Measurements from ENCODE around the gene ARHGEF3.
A peak's percentile ranks its signal among the peaks of the same experiment; 100 is the strongest.

Gene ARHGEF3

DNA sequence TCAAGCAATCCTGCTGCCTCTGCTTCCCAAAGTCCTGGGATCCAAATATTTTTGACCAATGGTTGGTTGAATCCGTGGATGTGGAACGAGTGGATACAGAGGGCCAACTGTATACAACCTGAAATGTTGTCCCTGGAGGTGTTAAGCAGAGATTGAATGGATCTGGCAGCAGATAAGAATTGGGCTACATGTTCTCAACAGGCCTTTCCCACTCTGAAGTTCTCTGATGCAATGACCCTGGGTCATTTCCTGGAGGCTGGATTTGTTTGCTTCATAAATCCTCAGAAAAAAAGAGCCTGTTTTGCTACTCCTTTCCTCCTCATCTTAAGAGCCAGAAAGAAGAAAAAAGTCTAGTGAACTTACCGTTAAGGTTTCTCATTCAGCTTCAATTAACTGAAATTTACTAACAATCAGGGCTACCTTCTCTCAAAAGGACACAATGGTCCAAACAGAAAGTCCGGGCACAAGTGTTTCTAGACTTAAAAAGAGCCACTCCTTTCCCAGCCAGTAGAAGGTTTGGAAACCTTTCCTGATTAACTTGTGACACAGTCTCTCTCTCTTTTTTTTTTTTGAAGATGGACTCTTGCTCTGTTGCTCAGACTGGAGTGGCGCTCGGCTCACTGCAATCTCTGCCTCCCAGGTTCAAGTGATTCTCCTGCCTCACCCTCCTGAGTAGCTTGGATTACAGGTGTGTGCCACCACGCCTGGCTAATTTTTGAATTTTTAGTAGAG, 6.5 kb downstream of the ARHGEF3 start:
- DNase-seq: no peak
- no peak for ATAC-seq

- ATAC-seq: no peak
- DNase-seq: no peak
Observed at GRCh38 chr3:56792193-56792592, 9.6 kb downstream of the ARHGEF3 start.

GRCh38 chr3:56790016-56790821, 11.5 kb downstream of the ARHGEF3 start:
- DNase-seq (no peak), ATAC-seq (peak; percentile 78)

DNA sequence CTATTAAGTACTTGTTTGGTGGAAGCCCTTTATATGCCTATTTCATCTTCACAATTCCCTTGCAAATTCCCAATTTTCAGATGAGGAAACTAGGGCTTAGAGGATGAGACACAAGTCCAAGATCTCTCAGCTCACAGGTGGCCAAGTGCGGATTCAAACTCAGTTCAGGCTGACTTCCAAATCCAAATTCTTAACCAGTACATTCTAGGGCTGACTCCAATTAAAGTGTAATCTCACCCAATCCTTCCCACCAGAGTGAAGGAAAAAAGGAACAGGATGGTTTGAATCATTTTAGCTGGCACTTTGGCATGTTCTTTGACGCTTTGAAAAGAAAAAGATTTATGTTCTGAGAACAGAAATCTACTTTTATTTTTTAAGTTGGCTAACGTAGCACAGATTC, 12.7 kb downstream of the ARHGEF3 start:
- ATAC-seq (no peak), DNase-seq (no peak)

GRCh38 chr3:56788521-56788920, 13.2 kb downstream of the ARHGEF3 start:
- peak; percentile 35 for DNase-seq
- no peak for ATAC-seq

DNA sequence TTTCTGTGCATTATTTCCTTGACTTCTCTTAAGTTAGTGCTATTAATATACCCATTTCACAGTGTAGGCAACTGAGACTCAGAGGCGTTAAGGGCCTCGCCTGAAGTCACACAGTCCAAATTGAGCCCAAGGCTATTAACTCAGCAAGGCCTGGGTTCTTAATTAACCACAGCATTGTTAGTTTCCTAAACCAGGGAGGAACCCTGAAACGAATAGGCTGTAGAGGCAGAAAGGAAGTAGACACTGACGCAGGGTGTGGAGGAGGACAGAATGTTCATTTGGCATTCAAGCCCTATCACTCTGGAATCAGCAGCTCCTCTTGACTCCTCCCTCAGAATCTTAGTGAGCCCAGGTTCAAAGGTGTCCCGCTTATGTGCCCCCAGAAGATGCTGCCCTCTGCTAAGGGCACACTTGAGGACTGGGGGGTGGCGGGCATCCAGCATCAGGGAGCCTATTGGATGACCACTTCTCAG, 13.9 kb downstream of the ARHGEF3 start:
- ATAC-seq (peak; percentile 49), DNase-seq (peak; percentile 34)

GRCh38 chr3:56787258-56787775, 14.4 kb downstream of the ARHGEF3 start:
- DNase-seq: no peak
- ATAC-seq: no peak

GRCh38 chr3:56785499-56785898, 16.2 kb downstream of the ARHGEF3 start:
- ATAC-seq (no peak), DNase-seq (no peak)

GRCh38 chr3:56784448-56785001, 17.2 kb downstream of the ARHGEF3 start:
- ATAC-seq: no peak
- no peak for DNase-seq

GRCh38 chr3:56783644-56784447, 17.9 kb downstream of the ARHGEF3 start:
- ATAC-seq: peak; percentile 88
- DNase-seq: peak; percentile 67

DNA sequence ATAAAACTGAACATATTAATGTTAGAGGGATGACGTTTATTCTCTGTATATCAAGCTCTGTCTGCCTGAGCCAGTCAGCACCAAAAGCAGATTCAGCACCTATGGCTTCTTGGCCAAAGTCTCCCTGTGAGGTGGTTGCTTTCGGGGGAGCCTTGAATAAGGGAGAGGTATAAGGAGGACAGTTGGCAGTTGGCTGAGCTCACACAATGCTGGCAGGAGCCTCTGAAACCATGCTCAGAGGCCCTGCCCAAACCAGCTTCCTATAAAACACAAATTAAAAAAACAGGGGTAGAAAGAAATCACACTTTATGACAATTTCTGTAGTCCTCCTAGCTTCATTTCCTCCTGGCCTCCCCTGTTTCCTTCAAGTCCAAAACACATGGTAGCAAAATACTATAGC, 18.8 kb downstream of the ARHGEF3 start:
- no peak for ATAC-seq
- DNase-seq: no peak

DNA sequence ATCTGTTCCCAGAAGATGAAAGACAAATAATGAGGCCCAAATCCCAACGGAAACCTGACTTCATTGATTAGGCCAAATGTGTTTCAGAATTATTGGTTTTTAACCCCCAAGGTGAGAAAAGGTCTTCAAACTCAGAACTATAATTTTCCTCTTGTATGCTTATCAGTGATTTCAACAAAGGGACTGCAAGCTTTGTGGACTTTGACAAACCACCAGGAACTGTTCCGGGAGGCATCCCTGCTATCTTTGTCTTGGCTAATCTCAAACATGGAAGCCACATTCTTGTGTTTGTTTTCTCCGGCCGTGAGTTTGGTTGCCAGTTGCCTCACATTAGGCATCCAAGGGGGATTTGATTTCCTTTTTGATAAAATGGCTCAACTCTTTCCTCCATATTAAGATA, 19.5 kb downstream of the ARHGEF3 start:
- ATAC-seq (no peak), DNase-seq (no peak)

- ATAC-seq: no peak
- DNase-seq: no peak
Observed at GRCh38 chr3:56781762-56782161, 20.0 kb downstream of the ARHGEF3 start.

- ATAC-seq (no peak), DNase-seq (no peak)
Observed at GRCh38 chr3:56780936-56781335, 20.8 kb downstream of the ARHGEF3 start.

GRCh38 chr3:56778893-56779292, 22.9 kb downstream of the ARHGEF3 start:
- ATAC-seq (no peak), DNase-seq (no peak)

GRCh38 chr3:56776556-56776950, 25.2 kb downstream of the ARHGEF3 start:
- DNase-seq: no peak
- no peak for ATAC-seq

- no peak for ATAC-seq
- no peak for DNase-seq
Observed at GRCh38 chr3:56775838-56776555, 25.8 kb downstream of the ARHGEF3 start.

DNA sequence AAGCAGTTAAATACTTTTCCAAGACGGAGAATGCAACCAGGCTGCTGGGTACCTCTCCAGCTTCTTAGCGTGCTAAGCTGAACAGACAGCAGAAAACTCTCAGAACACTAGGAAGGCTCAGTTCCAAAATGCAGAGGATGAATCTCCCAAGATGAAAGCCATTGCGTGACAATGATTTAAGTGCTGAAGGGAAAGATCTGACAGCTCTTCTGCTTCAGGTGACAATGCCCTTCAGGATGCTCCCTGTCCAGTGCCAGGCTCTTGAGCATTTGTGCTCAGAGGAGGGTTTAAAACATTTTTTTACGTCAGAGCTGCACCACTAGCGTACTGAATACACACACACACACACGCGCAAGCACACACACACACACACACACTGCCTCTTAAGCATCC, 26.3 kb downstream of the ARHGEF3 start:
- ATAC-seq: no peak
- DNase-seq: no peak

- DNase-seq: no peak
- no peak for ATAC-seq
Observed at GRCh38 chr3:56773986-56774385, 27.8 kb downstream of the ARHGEF3 start.

DNA sequence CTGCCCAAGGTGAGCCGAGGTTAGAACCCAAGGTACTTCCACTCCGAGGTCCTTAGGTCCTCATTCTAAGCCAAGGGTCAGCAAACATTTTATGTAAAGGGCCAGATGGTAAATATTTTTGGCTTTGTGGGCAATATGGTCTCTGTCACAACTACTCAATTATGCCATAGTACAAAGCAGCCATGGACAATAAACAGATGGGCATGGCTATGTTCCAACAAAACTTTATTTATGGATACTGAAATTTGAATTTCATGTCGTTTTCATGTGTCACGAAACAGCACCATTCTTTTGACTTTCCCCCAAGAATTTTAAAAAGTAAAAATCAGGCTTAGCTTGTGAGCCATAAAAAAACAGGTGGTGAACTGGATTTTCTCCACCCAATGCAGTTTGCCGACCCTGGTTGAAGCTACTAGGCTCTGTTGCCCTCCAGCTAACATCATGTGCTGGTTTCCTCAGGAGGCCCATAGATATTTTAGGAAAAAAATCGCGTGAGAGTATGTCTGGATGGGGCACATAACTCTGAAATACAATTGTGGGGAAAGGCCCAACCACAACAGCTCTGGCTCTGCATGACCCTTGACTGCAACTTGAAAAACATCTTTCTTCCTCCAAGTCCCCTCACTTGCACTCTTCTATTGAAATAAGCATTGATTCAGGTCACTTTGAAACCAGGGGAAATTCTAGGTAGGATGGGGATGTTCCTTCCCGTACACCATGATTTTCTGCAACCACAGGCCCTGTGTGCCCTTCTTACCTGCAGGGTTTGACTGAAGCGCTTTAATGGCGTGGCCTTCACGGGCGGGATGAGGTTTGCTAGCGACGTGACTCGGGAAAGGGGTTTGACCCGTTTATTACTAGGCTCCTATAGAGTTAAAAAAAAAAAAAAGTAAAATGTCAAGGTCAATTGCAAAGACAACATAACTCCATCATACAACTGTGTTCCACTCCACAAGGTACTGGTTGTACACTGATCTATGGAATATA, 28.5 kb downstream of the ARHGEF3 start:
- no peak for DNase-seq
- ATAC-seq: peak; percentile 24
